ENCODE measurements around the gene EBP.

EBP gene

GRCh38 chrX:48491809-48492208 is 29.8 kb upstream of the EBP start:
- in situ Hi-C loops (cut with MboI; ENCODE audit: low sequenced_read_pairs, unreplicated experiment), result no loop called here
- no peak for TF ChIP-seq CTCF (IDR thresholded peaks at IDR 0.05; ENCODE audit: borderline replicate concordance, control extremely low read depth, extremely low read depth, insufficient read depth, missing control alignments)

GRCh38 chrX:48492293-48492910 is 29.2 kb upstream of the EBP start:
- no peak for TF ChIP-seq CTCF (IDR thresholded peaks at IDR 0.05; ENCODE audit: borderline replicate concordance, control extremely low read depth, extremely low read depth, insufficient read depth, missing control alignments)
- no peak for DNase-seq (ENCODE audit: low spot score)
- in situ Hi-C loops (cut with MboI; ENCODE audit: low sequenced_read_pairs, unreplicated experiment), result no loop called here

More at GRCh38 chrX:48491809-48492208, 29.8 kb upstream of the EBP start:
- DNase-seq (ENCODE audit: low spot score), result no peak

DNA sequence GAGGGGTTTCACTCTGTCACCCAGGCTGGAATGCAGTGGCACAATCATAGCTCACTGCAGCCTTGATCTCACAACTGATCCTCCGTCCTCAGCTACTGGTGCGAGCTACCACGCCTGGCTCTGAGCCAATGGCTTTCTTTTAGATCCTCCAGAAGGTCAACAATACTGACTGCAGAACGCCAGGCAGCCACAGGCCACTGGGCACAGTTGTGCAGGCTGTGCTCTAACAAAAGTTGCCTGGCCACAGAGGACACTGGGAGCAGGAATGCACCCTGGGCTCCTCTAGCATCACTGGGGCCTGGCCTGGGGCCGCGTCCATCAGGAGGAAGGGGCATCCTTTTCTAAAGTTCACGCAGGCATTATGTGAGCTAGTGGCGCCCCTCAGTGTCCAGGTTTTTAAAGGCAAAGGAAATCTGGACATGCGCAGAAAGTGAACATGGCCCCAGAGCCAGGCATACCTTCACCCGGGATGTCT is 27.7 kb upstream of the EBP start:
- no peak for DNase-seq (ENCODE audit: low spot score)
- in situ Hi-C loops (cut with MboI; ENCODE audit: low sequenced_read_pairs, unreplicated experiment), result no loop called here

DNA sequence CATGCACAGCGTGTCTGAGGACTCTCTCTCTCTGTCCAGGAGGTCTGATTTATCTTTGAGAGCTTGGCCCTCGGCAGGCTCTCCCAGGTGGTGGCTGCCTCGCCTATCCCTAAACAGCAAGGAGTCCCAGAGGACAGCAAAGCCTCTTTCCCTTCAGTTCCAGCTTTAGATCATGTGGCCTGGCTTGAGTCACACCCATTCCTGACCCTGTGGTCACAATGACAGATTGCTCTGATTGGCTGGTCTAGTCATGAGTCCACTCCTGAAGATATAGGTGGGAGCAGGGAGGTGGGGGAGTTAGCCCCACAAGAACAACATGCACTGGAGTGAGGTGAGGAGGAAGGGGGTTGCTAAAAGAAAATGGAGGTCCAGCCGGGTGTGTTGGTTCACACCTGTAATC is 24.9 kb upstream of the EBP start:
- TF ChIP-seq CTCF (IDR thresholded peaks at IDR 0.05; ENCODE audit: borderline replicate concordance, control extremely low read depth, extremely low read depth, insufficient read depth, missing control alignments), result no peak
- in situ Hi-C loops (cut with MboI; ENCODE audit: low sequenced_read_pairs, unreplicated experiment), result no loop called here
- no peak for DNase-seq (ENCODE audit: low spot score)

More for the DNA sequence above, 27.7 kb upstream of the EBP start:
- no peak for TF ChIP-seq CTCF (IDR thresholded peaks at IDR 0.05; ENCODE audit: borderline replicate concordance, control extremely low read depth, extremely low read depth, insufficient read depth, missing control alignments)

DNA sequence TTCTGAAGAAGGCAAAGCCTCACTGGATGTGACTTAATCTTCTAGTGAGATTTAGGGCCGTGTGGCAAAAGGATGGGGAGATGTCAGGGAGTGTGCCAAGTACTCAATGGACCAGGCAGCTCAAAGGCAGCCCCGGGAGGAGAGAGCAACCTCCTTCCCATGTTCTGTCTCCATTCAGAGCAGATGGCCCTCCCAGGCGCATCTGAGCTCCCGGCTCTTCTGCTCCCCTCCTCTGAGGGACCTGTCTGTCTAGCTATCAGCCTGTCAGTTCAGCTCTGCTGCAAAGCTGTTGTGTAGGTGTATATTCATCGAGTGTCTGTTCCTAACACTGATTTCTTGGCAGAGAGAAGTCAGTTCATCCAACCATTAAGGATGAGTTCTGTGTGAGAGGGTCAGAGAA is 23.7 kb upstream of the EBP start:
- TF ChIP-seq CTCF (IDR thresholded peaks at IDR 0.05; ENCODE audit: borderline replicate concordance, control extremely low read depth, extremely low read depth, insufficient read depth, missing control alignments), result no peak
- DNase-seq (ENCODE audit: low spot score), result no peak
- in situ Hi-C loops (cut with MboI; ENCODE audit: low sequenced_read_pairs, unreplicated experiment), result no loop called here

GRCh38 chrX:48498374-48498809 is 23.2 kb upstream of the EBP start:
- no peak for DNase-seq (ENCODE audit: low spot score)
- in situ Hi-C loops (cut with MboI; ENCODE audit: low sequenced_read_pairs, unreplicated experiment), result no loop called here
- no peak for TF ChIP-seq CTCF (IDR thresholded peaks at IDR 0.05; ENCODE audit: borderline replicate concordance, control extremely low read depth, extremely low read depth, insufficient read depth, missing control alignments)

Data from GM13976 (cell line).